ENCODE results near the gene RINT1.

GRCh38 chr7:105585850-105586500, 54.0 kb downstream of the RINT1 start:
- TF ChIP-seq CTCF (IDR thresholded peaks at IDR 0.05; ENCODE audit: poor library complexity) (no peak), EZH2phosphoT487 (IDR thresholded peaks at IDR 0.05; ENCODE audit: low read depth, severe bottlenecking, unreplicated experiment) (no peak)
